Tibial artery (tissue), 4 donors: ENCODE results near the gene PSD4.

Experiments used
- DNase-seq, 2 donors: peaks; one replicate each; pipeline ENCODE4 v3.0.0-alpha.2; 2019
- H3K27ac ChIP-seq, 2 donors: fragments of 200-600 bp; sonication (generic) in 1 of 2; 1 replicate in 1 of 2; 2 replicates in 1 of 2; pipeline ENCODE4 v1.5.1; 2018 to 2019; ENCODE audit warnings: mild to moderate bottlenecking in 1 of 2
- H3K27me3 ChIP-seq, 2 donors: fragments of 200-600 bp; sonication (generic) in 1 of 2; one replicate each; pipeline versions ENCODE4 v1.5.1 to v1.6.0; 2016 to 2019
- H3K36me3 ChIP-seq, 3 donors: fragments of 200-600 bp; sonication (generic) in 2 of 3; one replicate each; pipeline ENCODE4 v1.5.1; 2016 to 2019; ENCODE audit warnings: mild to moderate bottlenecking in 2 of 3
- H3K4me1 ChIP-seq, 4 donors: fragments of 200-600 bp; sonication (generic) in 2 of 4; 1 replicate in 3 of 4; 2 replicates in 1 of 4; pipeline ENCODE4 v1.5.1; 2016 to 2019
- H3K4me3 ChIP-seq, 2 donors: fragments of 200-600 bp; sonication (generic) in 1 of 2; 1 replicate in 1 of 2; 2 replicates in 1 of 2; pipeline ENCODE4 v1.5.1; 2018 to 2019; ENCODE audit warnings: mild to moderate bottlenecking in 2 of 2
- H3K9me3 ChIP-seq, 3 donors: fragments of 200-600 bp; sonication (generic) in 1 of 3; one replicate each; pipeline ENCODE4 v1.5.1; 2016 to 2019
- intact Hi-C: fragments of 100-400 bp; cut with DNase I; formaldehyde crosslinking; loops from one replicate; pipeline ENCODE4 v1.15.0; 2023; ENCODE audit warnings: low total_unique reads
- TF ChIP-seq, protein P1 (sequence below), 2 experiments: fragments of 200-600 bp in 1 of 2; fragments of 450-650 bp in 1 of 2; IDR thresholded peaks; one replicate each; pipeline ENCODE4 v1.5.1; 2017 to 2019; ENCODE audit warnings: antibody characterized with exemption in 2 of 2, mild to moderate bottlenecking in 1 of 2, moderate library complexity in 1 of 2

PSD4 gene

DNA sequence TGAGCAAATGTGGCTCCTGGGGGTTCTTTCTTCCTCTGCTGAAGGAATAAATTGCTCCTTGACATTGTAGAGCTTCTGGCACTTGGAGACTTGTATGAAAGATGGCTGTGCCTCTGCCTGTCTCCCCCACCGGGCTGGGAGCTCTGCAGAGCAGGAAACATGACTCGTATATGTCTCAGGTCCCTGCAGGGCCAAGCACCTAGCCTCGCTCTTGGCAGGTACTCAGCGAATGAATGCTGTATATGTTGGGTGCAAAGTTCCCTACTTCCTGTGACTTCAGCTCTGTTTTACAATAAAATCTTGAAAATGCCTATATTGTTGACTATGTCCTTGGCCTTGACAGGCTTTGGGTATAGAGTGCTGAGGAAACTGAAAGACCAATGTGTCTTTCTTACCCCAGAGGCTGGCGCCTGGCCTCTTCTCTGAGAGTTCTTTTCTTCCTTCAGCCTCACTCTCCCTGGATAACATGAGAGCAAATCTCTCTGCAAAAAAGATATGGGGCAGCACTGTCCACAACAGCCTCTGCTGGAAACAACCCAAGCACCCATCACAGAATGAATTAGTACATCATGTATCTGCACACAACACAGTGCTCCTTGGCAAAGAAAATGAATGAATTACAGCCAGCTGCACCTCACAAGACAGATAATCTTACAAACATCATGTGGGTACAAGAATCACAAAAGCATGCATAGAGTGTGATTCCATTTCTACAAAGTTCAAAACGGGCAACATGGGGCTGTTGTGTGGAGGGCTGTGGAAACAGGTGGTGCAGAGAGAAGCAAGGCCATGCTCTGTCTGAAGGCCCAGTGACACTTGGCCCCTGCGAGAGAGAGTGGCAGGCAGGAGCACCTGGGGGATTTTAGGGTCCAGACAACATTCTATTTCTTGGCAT lies 39.8 kb upstream of the PSD4 start:
- H3K4me1 ChIP-seq: no peaks in the 10 kb centered on the region
- no peak for DNase-seq
- intact Hi-C loops: no loop called here
- H3K27me3 ChIP-seq: no peaks in the 10 kb centered on the region
- TF ChIP-seq, protein P1, sequence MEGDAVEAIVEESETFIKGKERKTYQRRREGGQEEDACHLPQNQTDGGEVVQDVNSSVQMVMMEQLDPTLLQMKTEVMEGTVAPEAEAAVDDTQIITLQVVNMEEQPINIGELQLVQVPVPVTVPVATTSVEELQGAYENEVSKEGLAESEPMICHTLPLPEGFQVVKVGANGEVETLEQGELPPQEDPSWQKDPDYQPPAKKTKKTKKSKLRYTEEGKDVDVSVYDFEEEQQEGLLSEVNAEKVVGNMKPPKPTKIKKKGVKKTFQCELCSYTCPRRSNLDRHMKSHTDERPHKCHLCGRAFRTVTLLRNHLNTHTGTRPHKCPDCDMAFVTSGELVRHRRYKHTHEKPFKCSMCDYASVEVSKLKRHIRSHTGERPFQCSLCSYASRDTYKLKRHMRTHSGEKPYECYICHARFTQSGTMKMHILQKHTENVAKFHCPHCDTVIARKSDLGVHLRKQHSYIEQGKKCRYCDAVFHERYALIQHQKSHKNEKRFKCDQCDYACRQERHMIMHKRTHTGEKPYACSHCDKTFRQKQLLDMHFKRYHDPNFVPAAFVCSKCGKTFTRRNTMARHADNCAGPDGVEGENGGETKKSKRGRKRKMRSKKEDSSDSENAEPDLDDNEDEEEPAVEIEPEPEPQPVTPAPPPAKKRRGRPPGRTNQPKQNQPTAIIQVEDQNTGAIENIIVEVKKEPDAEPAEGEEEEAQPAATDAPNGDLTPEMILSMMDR (IDR thresholded peaks at IDR 0.05): no peak
- no peaks in the 10 kb centered on the region for H3K9me3 ChIP-seq
- H3K27ac ChIP-seq: no peak overlapping the region
- H3K4me3 ChIP-seq: no peak overlapping the region
- H3K36me3 ChIP-seq: no peaks in the 10 kb centered on the region

DNA sequence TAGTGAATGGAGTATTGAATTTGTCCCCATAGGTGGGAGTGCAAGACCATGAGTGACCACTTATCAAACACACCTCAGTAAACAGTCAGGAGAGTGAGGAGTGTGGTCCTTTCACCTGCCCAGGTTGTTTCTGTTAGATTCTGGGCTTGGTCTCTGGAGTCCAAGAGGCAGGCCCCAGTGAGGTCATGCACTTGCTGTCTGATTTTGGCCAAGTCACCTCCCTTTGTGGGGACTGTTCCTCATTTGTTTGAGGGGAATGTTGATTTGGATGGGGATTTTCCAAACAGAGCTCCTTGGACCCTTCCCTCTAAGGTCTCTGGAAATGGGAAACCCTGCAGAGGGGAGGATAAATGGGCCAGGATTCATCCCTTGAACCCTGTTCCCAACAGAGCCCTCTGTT lies 39.1 kb upstream of the PSD4 start:
- no peaks in the 10 kb centered on the region for H3K9me3 ChIP-seq
- no peak overlapping the region for H3K27ac ChIP-seq
- H3K4me3 ChIP-seq: no peak overlapping the region
- DNase-seq: no peak
- H3K4me1 ChIP-seq: no peaks in the 10 kb centered on the region
- intact Hi-C loops: no loop called here
- no peaks in the 10 kb centered on the region for H3K36me3 ChIP-seq
- TF ChIP-seq, protein P1 (IDR thresholded peaks at IDR 0.05): no peak
- no peaks in the 10 kb centered on the region for H3K27me3 ChIP-seq

DNA sequence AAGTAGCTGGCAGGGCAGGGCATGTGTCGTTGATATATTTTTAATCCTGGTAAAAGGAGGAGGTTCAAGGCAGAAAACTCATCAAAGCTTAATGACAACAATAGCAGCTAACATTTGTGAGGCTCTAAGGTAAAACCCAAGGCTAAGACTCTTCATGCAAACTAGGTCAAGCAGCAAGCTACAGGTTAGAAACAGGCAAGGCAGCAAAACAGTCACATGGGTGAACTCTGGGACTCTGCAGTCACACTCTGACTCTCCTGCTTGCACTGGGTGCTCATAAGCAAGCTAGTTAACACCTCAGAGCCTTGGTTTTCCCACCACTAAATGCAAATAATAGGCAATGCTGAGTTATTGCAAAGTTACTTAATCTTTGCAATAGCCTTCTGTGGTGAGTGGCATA lies 38.5 kb upstream of the PSD4 start:
- intact Hi-C loops: no loop called here
- no peak for DNase-seq
- Histone ChIP-seq H3K9me3 (no peaks in the 10 kb centered on the region), H3K27me3 (no peaks in the 10 kb centered on the region), H3K36me3 (no peaks in the 10 kb centered on the region), H3K27ac (no peak overlapping the region), H3K4me3 (no peak overlapping the region), H3K4me1 (no peaks in the 10 kb centered on the region)
- TF ChIP-seq, protein P1 (IDR thresholded peaks at IDR 0.05): no peak

DNA sequence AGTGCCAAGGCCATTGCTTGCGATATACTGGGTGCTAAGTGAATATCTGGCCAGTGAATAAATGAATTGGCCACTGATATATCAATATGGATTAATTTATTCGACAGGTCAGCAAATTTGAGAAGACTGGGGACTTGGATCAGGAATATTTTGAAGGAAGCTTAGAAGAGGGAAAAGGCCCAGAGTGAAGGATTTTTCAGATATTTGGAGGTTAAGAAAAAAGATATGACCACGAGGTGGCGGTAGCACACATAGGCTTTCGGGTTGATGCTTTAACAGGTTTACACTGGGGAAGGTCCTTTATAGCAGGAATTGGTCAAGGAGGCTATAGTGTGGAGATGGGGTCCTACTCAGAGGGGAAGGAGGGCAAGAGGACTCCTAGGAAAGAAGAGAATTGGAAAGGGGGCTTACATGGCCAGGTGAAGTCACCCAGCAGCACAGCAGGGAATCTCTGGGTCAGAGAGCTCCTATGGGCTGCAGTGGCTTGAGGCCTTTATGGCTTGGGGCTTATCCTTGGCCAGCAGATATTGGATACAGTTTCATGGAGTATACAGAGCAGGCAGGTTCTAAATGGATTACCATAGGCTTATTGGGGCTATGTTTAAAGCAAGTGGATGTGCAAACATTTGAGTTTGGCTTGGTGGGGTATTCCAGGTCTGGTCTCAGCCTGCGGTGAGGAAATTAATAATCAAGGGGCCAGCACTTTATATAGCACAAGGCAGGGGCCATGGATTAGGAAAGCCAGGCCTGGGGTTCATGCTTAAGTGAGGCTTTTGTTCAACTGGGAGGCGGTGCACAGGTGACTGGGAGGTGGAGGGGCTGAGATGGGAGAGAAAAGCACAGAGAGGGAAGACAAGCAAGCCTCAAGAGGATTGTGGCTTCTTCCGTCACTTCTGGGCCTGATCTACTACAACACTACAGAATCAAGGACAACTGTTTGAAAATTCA lies 36.7 kb upstream of the PSD4 start:
- Histone ChIP-seq H3K4me1 (no peaks in the 10 kb centered on the region), H3K27me3 (no peaks in the 10 kb centered on the region), H3K4me3 (no peak overlapping the region), H3K36me3 (no peaks in the 10 kb centered on the region), H3K9me3 (no peaks in the 10 kb centered on the region), H3K27ac (no peak overlapping the region)
- TF ChIP-seq, protein P1 (IDR thresholded peaks at IDR 0.05): peak; percentile 25 to 35
- DNase-seq: no peak
- intact Hi-C loops: no loop called here

DNA sequence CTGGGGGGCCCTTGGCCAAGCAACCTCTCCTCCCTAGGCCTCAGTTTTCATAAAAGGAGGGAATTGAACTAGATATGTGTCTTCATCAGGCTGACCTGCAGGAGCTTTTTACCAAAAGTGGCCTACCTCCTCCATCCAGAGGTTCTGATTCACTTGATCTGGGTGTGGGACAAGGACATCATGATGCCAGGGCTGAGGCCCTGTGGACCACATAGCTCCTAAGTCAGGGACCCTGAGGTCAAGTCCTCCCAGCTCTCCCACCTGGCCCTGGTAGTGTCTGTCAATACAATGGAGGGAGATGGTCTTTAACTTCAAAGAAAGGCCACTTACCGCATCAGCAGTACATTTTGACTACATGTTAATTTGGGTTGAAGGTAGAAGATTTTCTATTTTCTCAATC lies 35.9 kb upstream of the PSD4 start:
- no peak overlapping the region for H3K4me3 ChIP-seq
- H3K27me3 ChIP-seq: no peaks in the 10 kb centered on the region
- no peaks in the 10 kb centered on the region for H3K36me3 ChIP-seq
- no peaks in the 10 kb centered on the region for H3K9me3 ChIP-seq
- DNase-seq: no peak
- intact Hi-C loops: no loop called here
- TF ChIP-seq, protein P1 (IDR thresholded peaks at IDR 0.05): no peak
- H3K4me1 ChIP-seq: no peaks in the 10 kb centered on the region
- H3K27ac ChIP-seq: no peak overlapping the region
